ENCODE measurements around the gene BPIFB6. TPM values are rescaled to one million over a fixed set of nuclear protein-coding genes. Genes with fewer than 3 reads are reported as not detected.

Gene BPIFB6
- total RNA-seq, 1 experiment from 2014 or later: not detected

DNA sequence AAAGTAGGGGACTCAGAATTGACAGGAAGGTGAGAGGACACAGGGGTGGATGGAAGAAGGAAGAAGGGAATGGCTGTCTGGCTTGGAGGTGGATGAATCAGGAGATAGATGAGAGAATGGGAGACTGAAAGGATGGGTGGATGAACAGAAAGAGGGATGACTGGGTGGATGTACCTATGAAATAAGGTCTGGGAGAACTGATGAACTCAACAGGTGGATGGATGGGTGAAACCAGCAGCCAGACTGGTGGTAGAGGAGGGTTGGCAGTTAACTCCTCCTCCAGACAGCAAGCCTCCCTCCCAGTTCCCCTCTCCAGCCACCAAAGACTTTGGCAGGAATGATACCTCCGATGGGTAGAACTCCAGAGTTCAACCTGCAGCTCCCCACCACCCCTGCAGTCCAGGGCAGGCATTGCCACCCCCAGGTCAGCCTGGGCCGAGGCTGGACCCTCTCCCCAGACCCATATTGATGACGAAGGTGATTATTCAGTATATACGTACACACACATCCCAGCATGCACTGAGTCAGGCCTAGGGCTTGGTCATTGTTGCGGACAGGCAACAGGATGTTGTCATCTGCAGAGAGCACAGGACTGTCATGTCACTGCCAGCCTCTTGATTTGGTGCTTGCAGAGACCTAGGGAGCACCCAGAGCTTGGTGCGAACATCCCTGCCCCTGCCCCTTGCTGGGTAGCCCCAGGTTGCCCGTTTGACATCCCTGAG, 29.2 kb upstream of the BPIFB6 start:
- no peak for DNase-seq (ENCODE audit: low read depth)

DNA sequence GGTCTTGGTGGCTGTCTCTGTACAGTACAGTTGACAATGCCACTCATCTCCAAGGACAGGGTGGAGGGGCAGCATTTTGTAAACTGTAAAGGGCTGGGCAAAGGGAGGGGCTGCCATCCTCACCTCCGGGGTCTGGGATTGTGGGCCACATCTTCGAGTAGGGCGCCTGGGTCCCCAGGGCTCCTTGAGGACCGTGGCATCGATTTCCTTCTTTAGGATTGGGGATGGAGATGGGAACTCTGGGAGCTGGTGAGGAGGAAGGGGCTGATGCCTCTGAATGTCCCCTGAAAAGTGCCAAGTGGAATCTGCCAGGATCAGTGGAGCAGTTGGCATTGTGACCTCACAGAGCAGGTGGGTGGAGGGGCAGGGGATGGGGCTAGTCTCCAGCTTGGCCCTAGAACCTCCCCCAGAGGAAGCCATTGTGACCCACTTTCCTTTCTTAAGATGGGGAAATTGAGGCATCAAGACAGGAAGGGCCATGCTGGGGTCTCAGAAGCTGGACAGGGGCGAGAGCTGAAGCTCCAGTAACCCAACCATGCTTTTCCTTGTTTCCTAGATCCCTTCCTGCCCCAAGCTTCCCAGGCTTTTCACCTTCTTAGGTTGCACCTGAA, 27.2 kb upstream of the BPIFB6 start, which contains the start of gene SUN5:
Gene SUN5 (minus strand): TSS at position 293 of the 611 bp plus-strand sequence. CDS start 93 bp downstream, at position 200.
- no peak for DNase-seq (ENCODE audit: low read depth)

DNA sequence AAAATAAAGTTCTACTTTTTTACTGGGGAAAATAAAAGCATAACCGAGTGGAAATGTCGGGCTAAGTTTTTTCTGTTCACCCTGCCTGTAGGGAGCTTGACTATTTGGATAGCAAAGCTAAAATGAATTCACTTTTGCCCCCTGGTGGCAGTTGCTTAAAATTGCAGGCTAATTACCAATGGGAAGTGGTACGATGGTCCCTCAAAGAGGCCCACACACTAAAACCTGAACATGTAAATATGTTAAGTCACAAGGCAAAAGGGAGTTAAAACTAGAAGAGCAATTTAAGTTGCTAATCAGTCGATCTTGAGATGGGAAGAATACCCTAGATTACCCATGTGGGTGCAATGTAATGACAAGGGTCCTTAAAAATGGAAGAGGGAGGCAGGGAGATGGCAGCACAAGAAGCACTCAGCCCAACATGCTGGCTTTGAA, 26.3 kb upstream of the BPIFB6 start:
- DNase-seq (ENCODE audit: low read depth): no peak

DNA sequence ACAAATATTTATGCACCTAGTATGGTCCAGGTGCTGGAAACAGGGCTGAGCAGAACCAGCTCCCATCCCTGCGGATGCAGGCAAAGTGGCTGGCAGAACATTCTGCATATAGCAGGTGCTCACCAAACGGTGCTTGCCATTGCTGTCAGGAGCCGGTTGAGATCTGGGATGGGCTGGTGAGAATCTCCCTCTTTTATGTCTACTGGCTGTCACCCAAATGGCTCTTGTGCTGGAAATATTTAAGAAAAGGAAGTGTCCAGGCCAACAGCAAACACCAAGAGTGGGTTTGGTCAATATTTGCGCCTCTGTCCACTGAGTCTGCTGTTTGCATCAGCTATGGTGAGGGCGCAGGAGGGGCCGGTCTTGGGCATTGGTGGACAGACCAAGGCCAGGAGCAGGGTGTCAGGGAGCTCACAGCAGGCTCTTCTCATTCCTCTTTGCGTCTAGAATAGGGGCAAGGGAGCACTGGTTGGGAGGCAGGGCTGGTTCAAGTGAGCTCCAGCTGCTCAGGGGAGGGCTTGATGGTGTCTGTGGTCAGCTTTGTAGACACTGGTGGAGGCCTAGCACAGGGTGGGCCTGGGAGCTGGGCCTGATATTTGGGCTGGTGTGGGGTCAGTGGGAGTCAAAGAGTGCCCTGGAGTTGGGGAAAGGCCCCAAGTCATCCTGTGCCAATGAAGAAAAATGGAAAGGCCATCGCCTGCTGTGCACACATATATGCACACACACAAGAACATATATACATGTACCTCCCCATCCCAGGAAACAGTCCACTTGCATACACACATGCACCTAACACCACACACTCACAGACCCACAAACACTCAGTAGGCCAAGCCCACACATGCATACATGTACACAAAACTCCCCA, 25.3 kb upstream of the BPIFB6 start:
- DNase-seq (ENCODE audit: low read depth): no peak

DNA sequence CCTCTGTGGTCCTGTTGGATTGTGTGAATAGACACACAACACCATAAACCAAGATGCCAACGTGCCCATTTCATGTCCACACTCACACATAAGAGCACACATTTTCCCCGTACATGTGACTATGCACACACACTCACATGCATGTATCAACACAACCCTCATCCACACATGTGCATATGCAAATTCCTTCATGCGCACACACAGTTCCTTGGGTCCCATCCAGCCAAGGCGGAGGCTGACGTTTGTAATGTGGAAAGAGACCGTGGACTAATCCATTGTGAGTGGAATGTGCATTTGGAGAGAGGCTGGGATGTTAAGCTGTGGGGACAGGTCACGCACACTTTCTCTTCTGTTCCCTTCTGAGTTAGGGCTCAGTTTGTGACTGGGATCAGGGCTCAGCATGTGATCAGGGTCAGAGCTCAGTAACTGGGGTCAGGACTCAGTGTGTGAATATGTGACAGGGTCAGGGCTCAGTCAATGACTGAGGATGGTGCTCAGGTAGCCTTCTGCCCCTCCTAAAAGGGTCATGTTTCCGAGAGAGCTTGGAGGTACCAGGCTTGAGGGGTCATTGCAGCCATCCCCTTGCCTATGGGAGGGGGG, 24.6 kb upstream of the BPIFB6 start:
- no peak for DNase-seq (ENCODE audit: low read depth)

DNA sequence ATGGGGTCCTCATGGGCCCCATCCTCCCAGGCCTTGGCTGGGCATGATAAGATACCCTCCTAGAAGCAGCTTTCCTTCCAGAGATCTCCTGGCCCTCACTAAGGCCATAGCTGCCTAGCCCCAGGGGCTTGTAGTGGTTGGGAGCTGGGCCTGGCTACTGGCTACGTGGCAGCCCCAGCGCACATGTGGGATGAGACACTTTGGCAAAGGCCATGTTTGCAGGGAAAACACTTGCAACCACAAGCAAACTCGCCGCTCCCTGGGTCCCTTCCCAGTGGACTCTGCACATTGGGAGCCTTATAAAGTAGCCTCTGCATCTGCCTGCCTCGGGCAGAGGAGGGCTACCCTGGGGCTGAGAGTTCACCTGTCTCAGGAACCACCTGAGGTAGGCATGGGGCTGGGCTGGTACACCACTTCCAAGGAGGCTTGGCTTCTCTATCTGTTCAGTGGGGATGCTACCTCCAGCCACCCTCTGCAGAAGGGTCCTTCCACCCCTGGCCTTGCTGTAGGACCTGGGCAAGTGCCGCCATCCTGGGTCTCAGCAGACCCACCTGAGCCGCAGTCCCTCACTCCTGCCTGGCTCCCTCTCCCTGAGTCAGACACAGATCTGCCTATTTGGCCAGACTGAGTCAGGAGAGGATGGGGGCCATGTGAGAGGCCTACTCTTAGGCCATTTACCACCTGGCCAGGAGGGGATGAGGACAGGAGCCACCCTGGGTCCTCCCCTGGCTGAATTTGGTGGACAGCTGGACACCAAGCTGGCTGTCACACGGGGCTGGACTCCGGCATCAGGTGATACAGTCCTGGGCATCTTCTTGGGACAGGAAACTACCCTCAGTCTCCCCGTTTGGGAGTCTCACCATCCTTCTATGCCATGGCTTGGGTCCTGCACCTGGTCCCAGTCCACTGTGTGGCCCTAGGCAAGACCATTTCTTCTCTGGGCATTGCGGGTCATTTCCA, 23.8 kb upstream of the BPIFB6 start, which contains the start of gene BPIFB2:
Gene BPIFB2 (plus strand): TSS at position 329 of the 960 bp plus-strand sequence. CDS start 871 bp downstream, outside the sequence.
- no peak for DNase-seq (ENCODE audit: low read depth)

DNA sequence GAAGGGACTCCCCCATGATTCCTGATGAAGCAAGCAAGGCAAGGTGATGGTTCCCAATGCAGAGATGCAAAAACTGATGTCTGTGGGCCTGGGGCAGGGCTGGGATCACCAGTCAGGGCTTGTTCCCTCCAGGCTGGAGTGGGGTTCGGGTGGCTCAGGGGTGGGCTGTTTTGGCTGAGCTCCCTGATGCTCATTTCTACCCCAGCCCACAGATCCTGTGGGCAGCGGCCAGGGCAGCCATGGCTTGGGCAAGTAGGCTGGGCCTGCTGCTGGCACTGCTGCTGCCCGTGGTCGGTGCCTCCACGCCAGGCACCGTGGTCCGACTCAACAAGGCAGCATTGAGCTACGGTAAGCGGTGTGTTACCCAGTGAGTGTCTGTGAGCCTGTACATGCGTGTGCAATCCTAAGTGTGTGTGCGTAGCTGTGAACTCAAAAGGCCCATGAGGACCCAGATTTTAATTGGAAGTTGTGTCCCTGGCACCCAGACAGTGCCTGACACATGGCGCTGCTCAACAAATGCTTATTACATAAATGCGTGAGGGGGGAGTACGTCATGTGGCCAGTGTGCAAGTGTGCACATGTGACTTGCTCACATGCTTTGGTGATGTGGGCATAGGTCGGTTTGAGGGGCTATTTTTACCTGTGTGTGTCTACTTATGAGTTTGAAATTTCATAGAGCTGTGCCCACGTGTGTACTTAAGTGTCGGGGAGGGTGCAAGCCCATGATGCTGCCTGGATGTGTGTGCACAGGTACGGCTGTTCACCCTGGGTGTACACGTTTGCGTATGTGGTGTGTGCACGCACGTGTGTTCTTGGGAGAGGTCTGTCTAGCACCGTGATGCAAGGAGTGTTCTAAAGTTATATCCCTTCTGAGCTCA, 22.9 kb upstream of the BPIFB6 start:
- no peak for DNase-seq (ENCODE audit: low read depth)

DNA sequence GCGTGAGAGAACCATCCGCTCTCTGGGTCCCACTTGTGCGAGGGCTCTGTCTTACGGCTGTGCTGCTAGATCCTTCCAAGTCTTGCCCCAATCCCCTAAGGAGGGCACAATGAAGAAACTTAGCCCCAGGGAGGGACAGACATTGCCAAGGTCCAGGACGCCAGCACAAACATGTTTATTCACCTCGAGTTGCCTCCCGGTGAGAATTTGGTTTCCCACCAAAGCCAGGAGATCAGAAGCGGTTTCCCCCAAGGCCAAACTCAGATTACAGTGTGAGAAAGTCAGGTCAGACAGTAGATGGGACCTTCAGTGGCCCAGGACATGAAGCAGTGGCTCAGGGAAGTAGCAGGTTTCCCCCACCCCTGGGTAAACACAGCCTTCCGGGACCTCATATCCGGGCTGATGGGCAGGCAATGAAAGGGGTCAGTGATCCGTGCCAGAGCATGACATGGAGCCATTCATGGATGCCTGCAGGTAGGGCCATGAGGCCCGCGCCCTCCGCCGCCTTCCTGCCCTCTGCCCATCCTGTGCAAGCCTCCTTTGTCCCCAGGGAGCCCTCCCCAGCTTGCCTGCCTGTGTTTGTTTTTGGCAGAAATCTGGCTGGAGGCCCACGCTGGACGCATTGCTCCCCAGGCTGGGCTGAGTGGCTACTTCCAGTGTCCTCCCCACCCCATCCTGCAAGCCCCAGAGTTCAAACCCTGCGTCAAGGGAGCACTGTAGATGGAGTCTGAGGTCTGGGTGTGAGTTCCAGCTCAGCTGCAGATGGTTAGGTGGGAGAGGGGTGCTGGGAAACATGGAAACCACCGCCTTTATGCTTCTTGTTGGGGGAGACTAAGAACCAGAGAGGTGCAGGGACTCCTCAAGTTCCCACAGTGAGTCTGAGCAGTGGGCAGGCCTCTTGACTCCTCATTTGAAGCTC, 22.0 kb upstream of the BPIFB6 start:
- no peak for DNase-seq (ENCODE audit: low read depth)

DNA sequence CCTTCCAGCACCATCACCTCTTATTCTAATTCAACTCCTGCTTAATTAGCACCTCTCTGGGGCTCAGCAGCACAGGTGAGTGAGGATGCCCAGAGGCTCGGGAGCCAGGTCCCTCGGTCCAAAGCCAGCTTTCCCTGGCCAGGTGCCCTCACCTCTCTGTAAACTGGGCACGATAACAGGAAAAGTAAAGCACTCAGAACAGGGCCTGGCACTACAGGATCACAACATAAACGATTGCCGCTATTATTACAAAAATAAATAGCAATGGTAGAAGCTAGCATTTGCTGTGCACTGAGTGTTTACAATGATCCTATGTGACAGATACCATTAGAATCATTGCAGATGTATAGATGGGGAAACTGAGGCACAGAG, 21.3 kb upstream of the BPIFB6 start:
- no peak for DNase-seq (ENCODE audit: low read depth)

DNA sequence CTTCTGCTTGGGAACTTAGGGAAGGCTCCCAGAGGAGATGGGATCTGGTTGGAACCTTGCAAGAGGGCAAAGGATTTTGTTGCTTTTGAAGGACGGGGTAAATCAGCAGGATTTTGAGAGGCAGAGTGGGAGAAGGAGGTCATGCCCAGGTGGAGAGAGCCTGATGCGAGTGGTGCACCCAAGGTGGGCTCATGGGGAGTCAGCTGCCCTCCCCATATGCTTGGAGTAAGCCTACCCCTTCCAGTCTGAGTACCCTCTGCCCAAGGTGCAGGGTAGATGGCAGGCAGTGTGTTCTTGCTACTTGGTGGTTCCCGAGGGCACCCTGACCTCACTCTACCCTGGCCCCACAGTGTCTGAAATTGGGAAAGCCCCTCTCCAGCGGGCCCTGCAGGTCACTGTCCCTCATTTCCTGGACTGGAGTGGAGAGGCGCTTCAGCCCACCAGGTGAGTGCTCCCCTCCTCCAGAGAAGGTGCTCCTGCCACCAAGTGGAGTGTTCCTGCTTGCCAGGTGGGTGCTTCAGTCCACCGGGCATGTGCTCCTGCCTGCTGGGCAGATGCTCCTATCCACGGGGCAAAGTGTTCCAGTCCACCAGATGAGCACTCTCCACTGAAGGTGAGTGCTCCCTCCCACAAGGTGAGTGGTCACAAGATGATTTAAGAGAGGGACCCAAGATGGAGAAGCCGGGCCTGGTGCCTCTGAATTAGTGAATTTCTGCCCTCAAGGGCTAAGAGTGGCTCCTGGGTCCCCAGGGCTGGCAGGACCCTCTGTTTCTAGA, 20.6 kb upstream of the BPIFB6 start:
- DNase-seq (ENCODE audit: low read depth): no peak

DNA sequence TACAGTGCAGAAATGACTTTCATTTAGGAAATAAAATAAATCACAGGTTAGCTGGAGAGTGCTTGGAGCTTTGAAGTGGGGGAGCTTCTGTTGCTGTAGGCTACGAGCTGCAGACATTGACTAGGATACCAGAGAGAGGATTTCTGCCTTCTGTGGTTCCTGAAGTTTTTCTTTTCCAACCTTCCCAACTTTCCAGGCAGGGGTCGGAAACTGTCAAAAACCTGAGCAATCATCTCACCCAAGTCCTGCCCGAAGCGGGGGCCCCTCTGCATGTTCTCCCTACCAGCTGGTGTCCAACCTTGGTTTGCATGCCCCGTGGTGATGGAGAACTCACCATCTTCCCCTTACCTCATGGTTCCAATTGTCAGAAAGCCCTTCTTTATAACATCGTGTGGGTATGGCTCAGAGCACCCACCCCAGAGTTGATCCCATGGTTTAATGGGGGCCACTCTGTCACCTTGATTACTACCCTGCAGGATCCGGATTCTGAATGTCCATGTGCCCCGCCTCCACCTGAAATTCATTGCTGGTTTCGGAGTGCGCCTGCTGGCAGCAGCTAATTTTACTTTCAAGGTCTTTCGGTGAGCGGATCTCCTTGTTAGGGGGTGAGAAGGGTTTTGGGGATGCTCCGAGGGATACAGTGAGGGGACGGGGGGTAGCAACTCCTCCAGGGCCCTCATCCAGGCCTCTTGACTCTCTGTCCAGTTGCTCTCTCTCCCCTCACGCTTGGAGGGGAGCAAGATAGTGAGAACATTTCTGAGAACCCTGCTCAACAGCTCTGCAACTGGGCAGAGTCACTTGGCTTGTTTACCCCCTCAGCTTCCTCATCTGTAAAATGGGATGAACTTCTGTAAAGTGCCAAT, 18.9 kb upstream of the BPIFB6 start:
- DNase-seq (ENCODE audit: low read depth): no peak

DNA sequence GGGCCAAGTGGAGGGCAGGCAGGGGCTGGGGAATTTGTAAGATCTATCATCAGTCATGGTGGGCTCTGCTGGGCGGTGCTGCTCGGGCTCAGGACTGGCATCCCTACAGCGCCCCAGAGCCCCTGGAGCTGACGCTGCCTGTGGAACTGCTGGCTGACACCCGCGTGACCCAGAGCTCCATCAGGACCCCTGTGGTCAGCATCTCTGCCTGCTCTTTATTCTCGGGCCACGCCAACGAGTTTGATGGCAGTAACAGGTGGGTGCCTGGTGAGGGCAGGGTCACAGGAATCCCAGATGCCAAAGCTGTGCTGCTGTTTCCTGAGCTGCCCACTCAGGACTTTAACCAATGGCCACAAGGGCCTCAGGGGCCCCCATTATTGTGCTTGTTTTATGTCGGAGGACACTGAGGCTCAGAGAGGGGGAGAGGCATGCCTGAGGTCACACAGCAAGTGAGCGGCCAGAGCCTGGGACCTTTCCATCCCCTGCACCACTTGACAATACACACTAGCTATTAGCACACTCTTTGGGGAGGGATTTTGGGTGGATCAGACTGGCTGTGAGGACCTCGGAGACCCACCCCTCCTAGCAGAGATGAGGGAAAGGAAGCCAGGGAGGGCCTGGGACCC, 17.6 kb upstream of the BPIFB6 start:
- no peak for DNase-seq (ENCODE audit: low read depth)

DNA sequence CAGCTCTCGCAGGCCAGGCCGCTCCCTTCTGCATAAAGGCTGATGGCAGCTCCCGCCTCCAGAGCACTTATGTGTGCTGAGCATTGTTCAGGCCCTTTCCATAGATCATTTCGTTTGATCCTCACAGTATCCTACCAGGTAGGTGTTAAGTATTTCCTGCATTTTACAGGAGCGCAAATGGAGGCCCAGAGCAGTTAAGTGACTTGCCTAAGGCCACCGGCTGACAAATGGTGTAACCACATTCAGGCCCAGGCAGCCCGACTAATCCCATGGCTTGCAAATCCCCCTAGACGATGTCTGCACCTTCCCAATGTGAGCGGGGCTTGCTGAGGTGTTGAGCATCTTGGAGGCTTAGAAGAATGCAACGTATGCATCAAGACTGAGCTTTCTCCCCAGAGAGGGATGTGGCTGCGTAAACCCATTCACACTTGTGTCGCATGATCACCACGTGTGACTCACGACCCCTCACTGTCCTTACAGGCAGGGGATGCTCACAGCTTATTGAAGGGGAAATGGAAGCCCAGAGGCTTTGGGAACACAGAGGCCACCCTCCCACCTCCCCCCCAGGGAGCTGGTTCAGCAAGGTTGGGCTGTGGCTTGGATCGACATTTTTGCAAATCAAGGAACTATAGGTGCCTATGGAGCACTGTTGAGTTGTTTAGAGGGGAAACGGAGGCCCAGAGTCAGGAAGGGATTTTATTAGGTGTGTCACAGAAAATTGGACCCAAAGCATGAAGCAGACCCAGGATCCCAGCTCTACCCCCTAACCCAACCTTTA, 16.9 kb upstream of the BPIFB6 start:
- DNase-seq (ENCODE audit: low read depth): no peak

DNA sequence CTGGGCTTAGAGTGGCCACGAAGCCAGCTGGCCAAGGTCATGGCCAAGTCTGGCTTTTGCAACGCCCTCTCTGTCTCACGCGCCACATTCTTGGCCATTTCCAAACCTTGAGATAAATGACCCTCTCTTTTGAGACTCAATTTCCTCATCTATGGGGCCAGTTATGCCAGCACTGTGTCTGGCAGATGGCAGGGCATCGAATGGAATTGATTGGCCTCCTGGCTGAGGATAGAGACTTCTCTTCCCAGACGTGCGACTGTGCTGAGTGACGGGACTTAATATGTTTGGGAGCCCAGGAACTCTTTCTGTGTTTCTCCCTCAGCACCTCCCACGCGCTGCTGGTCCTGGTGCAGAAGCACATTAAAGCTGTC, 16.3 kb upstream of the BPIFB6 start:
- DNase-seq (ENCODE audit: low read depth): no peak
